Uterus (tissue), 2 donors: ENCODE results near the gene DNAH12.

Source experiments
- POLR2A ChIP-seq, 2 donors: fragments of 450-650 bp; IDR thresholded peaks; one replicate each; pipeline ENCODE4 v1.6.1; 2016; ENCODE audit warnings: antibody characterized with exemption in 2 of 2, mild to moderate bottlenecking in 1 of 2, moderate library complexity in 1 of 2
- TF ChIP-seq, protein P1 (sequence below), 4 experiments: fragments of 200-600 bp in 2 of 4; fragments of 450-650 bp in 2 of 4; sonication (generic) in 2 of 4; IDR thresholded peaks; one replicate each; pipeline ENCODE4 v1.5.1; 2016 to 2019; ENCODE audit warnings: antibody characterized with exemption in 4 of 4, mild to moderate bottlenecking in 2 of 4, moderate library complexity in 1 of 4

- TF ChIP-seq, protein P1, sequence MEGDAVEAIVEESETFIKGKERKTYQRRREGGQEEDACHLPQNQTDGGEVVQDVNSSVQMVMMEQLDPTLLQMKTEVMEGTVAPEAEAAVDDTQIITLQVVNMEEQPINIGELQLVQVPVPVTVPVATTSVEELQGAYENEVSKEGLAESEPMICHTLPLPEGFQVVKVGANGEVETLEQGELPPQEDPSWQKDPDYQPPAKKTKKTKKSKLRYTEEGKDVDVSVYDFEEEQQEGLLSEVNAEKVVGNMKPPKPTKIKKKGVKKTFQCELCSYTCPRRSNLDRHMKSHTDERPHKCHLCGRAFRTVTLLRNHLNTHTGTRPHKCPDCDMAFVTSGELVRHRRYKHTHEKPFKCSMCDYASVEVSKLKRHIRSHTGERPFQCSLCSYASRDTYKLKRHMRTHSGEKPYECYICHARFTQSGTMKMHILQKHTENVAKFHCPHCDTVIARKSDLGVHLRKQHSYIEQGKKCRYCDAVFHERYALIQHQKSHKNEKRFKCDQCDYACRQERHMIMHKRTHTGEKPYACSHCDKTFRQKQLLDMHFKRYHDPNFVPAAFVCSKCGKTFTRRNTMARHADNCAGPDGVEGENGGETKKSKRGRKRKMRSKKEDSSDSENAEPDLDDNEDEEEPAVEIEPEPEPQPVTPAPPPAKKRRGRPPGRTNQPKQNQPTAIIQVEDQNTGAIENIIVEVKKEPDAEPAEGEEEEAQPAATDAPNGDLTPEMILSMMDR (IDR thresholded peaks at IDR 0.05) = no peak
- TF ChIP-seq POLR2A (IDR thresholded peaks at IDR 0.05) = no peak
These were observed 25.7 kb downstream of the DNAH12 start for GRCh38 chr3:57518276-57518915.
